Adipocyte (in vitro differentiated cells): ENCODE results near the gene TPSAB1.
"Not testable (repeated sequence)": the region's sequence is repeated elsewhere in the genome, so short reads cannot be mapped to it uniquely, and the experiment has no call there.

Source experiments
- DNase-seq: peaks from one replicate; pipeline ENCODE4 v3.0.0-alpha.2; 2015; ENCODE audit warnings: low read depth
- H3K27me3 ChIP-seq: replicated peaks from 2 replicates; pipeline ENCODE4 v1.7.0; 2013; ENCODE audit warnings: mild to moderate bottlenecking, low read length, moderate library complexity; ENCODE audit not compliant: control insufficient read depth, insufficient read depth
- H3K36me3 ChIP-seq: 2 replicates; pipeline ENCODE4 v1.7.0; 2013; ENCODE audit warnings: low read length, mild to moderate bottlenecking, moderate library complexity; ENCODE audit not compliant: control insufficient read depth, insufficient read depth, severe bottlenecking
- H3K4me1 ChIP-seq: 2 replicates; pipeline ENCODE4 v1.7.0; 2013; ENCODE audit warnings: mild to moderate bottlenecking, low read length, moderate library complexity; ENCODE audit not compliant: control insufficient read depth, insufficient read depth
- H3K4me3 ChIP-seq: 2 replicates; pipeline ENCODE4 v1.7.0; 2013; ENCODE audit warnings: mild to moderate bottlenecking, low read length, moderate library complexity
- H3K9ac ChIP-seq: 2 replicates; pipeline ENCODE4 v1.7.0; 2013; ENCODE audit warnings: mild to moderate bottlenecking, low read length, moderate library complexity
- H3K9me3 ChIP-seq: 2 replicates; pipeline ENCODE4 v1.7.0; 2013; ENCODE audit warnings: mild to moderate bottlenecking, low read length, moderate library complexity; ENCODE audit not compliant: control insufficient read depth

TPSAB1 gene

GRCh38 chr16:1243363-1243762 lies 2.9 kb downstream of the TPSAB1 start:
- not testable (repeated sequence) for H3K4me1 ChIP-seq, H3K9ac ChIP-seq, H3K36me3 ChIP-seq, H3K9me3 ChIP-seq, DNase-seq, H3K4me3 ChIP-seq
- peaks cover 29% of the 10 kb centered on the region for H3K27me3 ChIP-seq

- not testable (repeated sequence) for H3K4me3 ChIP-seq, H3K9me3 ChIP-seq, DNase-seq, H3K4me1 ChIP-seq, H3K9ac ChIP-seq, H3K36me3 ChIP-seq
- H3K27me3 ChIP-seq: peaks cover 29% of the 10 kb centered on the region
Measured at GRCh38 chr16:1243907-1244850, 3.7 kb downstream of the TPSAB1 start.

- H3K9me3 ChIP-seq: no peaks in the 10 kb centered on the region
- H3K9ac ChIP-seq: no peak overlapping the region
- no peak for DNase-seq
- H3K27me3 ChIP-seq: peaks cover 29% of the 10 kb centered on the region
- H3K4me1 ChIP-seq: no peaks in the 10 kb centered on the region
- H3K36me3 ChIP-seq: no peaks in the 10 kb centered on the region
- no peak overlapping the region for H3K4me3 ChIP-seq
Measured at GRCh38 chr16:1244881-1245280, 4.4 kb downstream of the TPSAB1 start.

GRCh38 chr16:1245452-1246020 lies 5.0 kb downstream of the TPSAB1 start:
- H3K4me3 ChIP-seq: no peak overlapping the region
- DNase-seq: no peak

GRCh38 chr16:1247903-1248537 lies 7.5 kb downstream of the TPSAB1 start:
- H3K4me1 ChIP-seq, H3K9ac ChIP-seq, DNase-seq, H3K9me3 ChIP-seq, H3K36me3 ChIP-seq, H3K4me3 ChIP-seq: not testable (repeated sequence)
- peaks cover 29% of the 10 kb centered on the region for H3K27me3 ChIP-seq

More at GRCh38 chr16:1245452-1246020, 5.0 kb downstream of the TPSAB1 start:
- H3K9ac ChIP-seq: no peak overlapping the region
- H3K9me3 ChIP-seq: no peaks in the 10 kb centered on the region
- H3K4me1 ChIP-seq: no peaks in the 10 kb centered on the region
- peaks cover 29% of the 10 kb centered on the region for H3K27me3 ChIP-seq
- H3K36me3 ChIP-seq: no peaks in the 10 kb centered on the region

GRCh38 chr16:1249031-1249755 lies 8.7 kb downstream of the TPSAB1 start:
- not testable (repeated sequence) for H3K9me3 ChIP-seq, DNase-seq, H3K4me1 ChIP-seq, H3K36me3 ChIP-seq, H3K4me3 ChIP-seq, H3K9ac ChIP-seq
- H3K27me3 ChIP-seq: peaks cover 26% of the 10 kb centered on the region

- H3K36me3 ChIP-seq, H3K4me1 ChIP-seq, DNase-seq, H3K9ac ChIP-seq, H3K4me3 ChIP-seq, H3K9me3 ChIP-seq, H3K27me3 ChIP-seq: not testable (repeated sequence)
Measured at GRCh38 chr16:1253701-1254364, 13.3 kb downstream of the TPSAB1 start.

GRCh38 chr16:1254821-1255220 lies 14.3 kb downstream of the TPSAB1 start:
- H3K27me3 ChIP-seq: peaks cover 15% of the 10 kb centered on the region
- H3K9ac ChIP-seq, H3K4me1 ChIP-seq, H3K9me3 ChIP-seq, DNase-seq, H3K36me3 ChIP-seq, H3K4me3 ChIP-seq: not testable (repeated sequence)

GRCh38 chr16:1255276-1256122 lies 15.0 kb downstream of the TPSAB1 start, which contains the start of gene TPSD1:
TPSD1 (plus strand) TSS chr16:1256069; CDS start chr16:1256281, 212 bp downstream.
- H3K4me3 ChIP-seq, H3K4me1 ChIP-seq, H3K9ac ChIP-seq, DNase-seq, H3K9me3 ChIP-seq, H3K36me3 ChIP-seq: not testable (repeated sequence)
- H3K27me3 ChIP-seq: peaks cover 15% of the 10 kb centered on the region

GRCh38 chr16:1256296-1256873 lies 15.9 kb downstream of the TPSAB1 start:
- not testable (repeated sequence) for H3K4me3 ChIP-seq, H3K4me1 ChIP-seq, DNase-seq, H3K9me3 ChIP-seq, H3K36me3 ChIP-seq, H3K9ac ChIP-seq
- peaks cover 15% of the 10 kb centered on the region for H3K27me3 ChIP-seq
